A172 (cell line): ENCODE data around the gene DIPK1A. TPM values are rescaled to one million over a fixed set of nuclear protein-coding genes. Genes with fewer than 3 reads are reported as not detected.
"Not testable (repeated sequence)": the region's sequence is repeated elsewhere in the genome, so short reads cannot be mapped to it uniquely, and the experiment has no call there.

Experiments
- DNase-seq: peaks from one replicate; pipeline ENCODE4 v3.0.0-alpha.2; 2015; ENCODE audit warnings: low spot score
- total RNA-seq: library from RNA; depleted of rRNA; stranded (reverse); fragments of >200 nt; shearing (Covaris generic); gene quantifications from 2 replicates; pipeline ENCODE4 v1.2.3, GENCODE V29; 2014

The DIPK1A gene
- total RNA-seq, 1 experiment from 2014 or later, result 8.5 TPM

GRCh38 chr1:92980732-92981647 lies 19.7 kb upstream of the DIPK1A start:
- DNase-seq, result no peak

DNA sequence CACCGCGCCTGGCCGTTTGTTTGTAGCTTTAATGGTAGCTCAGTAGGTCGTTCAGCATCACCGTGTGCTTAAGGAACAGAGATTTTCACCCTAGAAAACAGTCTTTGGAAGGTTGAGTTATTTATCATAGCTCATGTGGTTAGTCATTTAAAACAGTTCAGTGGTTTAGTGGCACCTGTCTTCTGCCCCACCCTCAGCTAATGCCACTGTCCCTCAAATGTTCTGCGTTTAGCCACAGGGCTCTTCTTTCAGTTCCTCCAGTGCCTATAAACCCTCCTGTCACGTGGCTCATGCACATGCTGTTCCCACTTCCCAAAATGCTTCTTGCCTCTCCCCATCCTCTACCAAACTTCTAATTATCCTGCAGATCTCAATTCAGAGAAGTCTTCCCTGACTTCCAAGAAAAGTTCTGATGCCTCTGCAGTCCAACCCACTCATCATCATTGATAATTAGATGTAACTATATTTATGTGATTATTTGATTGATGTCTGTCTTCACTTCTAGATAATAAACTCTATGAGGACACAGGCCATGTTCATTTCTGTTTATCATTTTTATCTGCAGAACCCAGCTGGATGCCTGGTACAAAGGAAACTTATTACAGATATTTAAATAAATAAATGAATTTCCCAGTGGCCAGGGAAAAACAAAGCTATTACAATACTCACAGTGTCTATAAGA lies 14.4 kb upstream of the DIPK1A start:
- DNase-seq, result no peak

DNA sequence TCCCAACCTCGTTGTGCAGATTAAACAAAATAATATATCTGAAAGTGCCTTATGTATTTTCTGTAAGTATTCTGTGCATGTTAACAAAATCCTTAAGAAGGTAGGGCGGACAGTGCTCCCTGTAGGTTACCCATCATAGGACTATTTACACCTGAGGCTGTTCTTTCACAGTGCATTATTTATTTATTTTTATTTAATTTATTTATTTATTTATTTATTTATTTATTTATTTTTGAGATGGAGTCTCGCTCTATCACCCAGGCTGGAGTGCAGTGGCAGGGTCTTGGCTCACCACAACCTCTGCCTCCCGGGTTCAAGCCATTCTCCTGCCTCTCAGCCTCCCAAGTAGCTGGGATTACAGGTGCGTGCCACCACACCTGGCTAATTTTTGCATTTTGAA lies 12.8 kb upstream of the DIPK1A start:
- not testable (repeated sequence) for DNase-seq

DNA sequence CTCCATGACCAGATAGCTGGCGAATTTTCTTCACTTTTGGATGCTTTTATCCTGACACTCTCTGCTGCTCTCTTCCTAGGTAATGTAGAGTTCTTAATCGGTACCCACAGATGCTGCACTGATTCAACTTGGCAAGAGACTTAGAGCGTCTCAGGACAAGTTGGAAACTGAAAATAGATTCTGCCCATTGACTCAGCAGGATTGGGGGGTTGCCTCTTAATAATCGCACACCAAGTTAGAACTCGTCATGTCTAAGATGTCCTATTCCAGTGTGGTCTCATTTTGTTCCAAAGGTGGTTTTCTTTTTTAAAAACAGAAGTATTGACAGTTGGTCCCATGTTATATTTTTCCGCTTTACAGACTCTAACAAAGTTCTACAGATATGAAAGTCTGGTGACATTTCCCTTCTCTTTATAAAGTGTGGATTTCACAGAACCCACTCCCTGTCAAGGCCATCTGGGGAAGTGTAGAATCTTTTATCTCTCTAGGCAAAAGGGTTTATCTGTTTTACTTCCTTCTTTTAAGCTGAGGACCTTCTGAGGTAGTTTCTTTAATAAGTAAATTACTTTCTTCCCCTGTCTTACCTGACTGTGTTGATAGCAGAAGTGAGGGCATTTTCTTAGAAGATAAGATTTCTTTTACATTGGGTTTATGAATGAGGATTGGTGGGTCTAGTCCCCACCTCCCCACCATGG lies 12.1 kb upstream of the DIPK1A start:
- no peak for DNase-seq

DNA sequence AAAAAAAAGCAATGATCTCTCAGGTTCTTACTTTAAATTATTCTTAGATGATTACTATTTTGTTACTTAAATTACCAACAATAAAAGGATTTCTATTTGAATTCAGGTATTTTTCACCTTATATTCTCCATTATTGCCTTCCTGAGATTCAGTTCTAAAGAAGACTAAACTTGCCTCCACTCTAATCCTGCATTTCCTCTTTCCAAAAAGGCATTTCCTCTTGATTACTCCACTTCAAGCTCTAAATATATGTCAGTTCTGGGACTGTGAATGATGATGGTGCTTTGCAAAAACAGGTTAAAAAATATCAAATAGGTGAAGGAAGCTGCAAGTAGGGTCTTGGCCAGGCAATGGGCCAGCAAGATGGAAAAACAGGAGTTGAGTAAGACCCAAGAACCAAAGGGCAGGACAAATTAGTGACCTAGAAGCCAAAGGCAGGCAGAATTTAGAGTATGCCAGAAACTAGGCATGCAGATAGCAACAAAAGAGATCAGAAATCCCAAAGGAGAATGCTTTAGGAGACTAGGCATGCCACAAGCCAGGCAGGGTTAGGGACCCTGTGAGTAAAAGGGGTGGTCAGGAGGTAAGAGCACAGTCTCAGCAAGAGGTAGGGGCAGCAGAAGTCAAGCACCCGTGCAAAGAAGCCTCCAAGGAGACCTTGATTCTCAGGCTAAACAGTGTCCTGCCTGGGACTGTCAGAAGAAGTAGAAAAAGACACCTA lies 11.3 kb upstream of the DIPK1A start:
- DNase-seq, result no peak

GRCh38 chr1:92971932-92972331 lies 10.7 kb upstream of the DIPK1A start:
- not testable (repeated sequence) for DNase-seq

GRCh38 chr1:92970990-92971689 lies 9.9 kb upstream of the DIPK1A start:
- no peak for DNase-seq

DNA sequence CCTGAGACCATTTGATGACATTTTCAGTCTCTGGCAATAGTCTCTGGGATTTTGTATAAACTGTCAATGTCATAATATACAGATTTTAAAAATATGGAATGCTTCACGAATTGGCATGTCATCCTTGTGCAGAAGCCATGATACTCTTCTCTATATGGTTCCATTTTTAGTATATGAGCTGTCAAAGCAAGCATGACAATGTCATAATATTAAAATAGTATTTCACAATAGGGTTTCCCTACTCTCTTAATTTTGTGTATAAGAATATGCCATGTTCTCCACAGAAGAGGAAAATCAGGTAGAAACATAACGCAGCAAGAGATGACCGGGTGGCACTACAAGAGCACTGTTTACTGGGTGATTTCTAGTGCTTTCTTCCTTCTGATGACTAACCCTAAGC lies 8.3 kb upstream of the DIPK1A start:
- DNase-seq, result no peak

DNA sequence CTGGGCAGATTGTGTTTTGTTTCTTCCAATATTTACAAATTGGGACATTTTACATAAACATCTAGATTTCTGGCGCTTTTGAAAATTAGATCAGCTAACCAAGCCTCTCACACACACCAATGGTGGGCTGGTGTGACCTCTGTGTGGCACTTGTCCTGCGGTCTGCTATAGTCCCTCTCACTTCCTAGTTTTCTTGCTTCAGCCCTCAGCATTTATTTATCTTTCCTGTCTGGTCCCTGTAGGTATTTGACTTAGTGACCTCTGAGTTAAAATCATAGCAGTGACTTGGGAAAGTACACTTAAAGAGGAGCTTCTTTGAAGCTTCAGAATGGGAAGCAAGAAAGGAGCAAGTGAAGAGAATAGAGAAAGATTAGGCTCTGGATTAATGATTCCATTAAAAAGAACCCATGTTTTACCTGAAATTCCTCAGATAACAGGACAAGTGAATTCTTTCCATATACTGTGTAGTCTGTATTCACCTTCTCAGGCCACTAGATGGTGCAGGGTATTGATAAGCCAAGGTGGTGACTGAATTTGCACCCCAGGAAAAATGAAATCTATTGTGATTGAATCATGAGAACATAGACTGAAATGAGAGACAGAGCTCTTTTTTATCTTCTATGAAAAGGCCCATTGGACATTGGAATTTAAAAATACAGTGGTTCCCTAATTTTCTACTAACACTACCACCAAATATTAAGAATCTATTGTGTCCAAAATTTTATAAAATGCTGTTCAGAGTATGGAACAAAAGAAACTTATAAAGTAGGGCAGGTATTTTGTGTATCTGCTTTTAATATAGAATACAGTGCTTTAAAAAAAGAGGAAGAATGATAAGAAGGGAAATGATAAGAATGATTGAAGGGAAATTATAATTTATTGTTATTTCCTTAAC lies 7.1 kb upstream of the DIPK1A start:
- no peak for DNase-seq

DNA sequence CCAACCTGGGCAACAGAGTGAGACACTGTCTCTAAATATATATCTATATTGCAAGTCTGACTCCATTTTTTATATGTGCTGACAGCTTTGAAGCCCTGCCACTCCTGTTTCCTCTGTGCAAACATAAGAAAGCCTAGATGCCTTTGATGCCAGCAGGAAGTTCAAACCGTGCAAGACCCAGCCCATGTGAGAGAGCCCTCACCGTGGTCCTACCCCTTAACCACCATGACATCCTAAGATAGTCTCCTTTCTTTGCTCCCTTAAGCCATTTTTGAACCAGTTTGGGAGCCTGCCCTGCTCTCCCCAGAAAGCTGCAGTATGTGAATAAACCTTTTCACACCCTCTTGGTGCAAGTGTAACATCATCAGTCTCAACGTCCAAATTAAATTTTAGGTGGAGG lies 3.7 kb upstream of the DIPK1A start:
- no peak for DNase-seq

DNA sequence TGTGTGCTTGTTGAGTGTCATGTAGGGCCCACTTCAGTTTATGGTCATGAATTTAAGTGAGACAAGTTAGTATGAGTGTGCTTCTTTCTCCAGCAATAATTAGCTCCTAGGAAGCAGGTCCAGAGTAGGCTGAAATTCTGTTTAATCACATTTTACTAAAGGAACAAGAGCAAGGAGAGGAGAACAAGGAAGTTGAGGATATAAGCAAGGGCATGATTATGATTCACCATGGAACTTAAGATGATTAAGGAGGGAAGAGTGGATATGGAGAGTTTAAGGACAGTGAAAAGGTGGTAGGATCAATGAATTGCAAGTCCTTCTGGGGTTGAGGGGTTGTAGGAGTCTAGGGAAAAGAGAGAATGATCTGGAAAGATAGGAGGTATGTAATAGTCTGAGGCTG lies 3.1 kb upstream of the DIPK1A start:
- DNase-seq, result no peak

DNA sequence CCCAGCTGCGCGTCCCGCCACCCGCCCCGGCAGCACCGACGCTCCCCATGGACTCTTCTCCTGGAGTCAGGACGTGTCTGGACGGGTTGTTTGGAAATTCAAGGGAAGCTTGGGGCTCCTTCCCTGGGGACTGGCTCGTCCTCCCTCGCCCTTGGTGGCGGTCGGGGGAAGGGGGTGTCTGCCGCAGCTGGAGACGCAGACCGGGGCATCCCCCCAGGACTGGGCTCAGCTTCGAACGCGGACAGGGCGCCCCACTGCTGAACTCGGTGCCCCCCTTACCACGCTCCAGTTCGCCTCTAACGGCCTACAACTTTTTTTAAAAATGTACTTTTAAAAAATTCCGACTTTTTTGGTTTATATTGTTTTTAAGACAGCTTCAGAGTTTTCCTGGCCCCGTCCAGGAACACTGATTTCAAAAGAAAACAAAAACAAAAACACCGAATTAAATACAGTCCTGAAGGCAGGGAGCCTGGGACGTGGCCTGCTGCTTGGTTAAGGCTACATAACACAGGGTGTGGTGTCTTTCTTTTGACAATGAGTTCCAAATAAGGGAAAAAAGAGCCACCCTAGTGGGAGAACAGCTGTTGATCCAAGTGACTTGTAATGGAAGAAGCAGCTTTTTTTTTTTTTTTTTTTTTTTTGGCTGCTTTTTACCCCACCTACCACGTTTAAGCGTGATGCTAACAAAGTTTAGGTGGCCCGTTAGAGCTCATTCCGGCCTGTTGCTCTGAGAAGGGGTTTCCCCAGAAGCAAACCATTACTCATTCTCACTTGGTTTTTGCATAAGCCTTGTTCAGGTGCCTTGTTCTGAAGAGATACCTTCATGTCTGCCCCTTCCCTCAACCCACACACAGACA lies 862 bp upstream of the DIPK1A start:
- DNase-seq, result peak; percentile 40

DNA sequence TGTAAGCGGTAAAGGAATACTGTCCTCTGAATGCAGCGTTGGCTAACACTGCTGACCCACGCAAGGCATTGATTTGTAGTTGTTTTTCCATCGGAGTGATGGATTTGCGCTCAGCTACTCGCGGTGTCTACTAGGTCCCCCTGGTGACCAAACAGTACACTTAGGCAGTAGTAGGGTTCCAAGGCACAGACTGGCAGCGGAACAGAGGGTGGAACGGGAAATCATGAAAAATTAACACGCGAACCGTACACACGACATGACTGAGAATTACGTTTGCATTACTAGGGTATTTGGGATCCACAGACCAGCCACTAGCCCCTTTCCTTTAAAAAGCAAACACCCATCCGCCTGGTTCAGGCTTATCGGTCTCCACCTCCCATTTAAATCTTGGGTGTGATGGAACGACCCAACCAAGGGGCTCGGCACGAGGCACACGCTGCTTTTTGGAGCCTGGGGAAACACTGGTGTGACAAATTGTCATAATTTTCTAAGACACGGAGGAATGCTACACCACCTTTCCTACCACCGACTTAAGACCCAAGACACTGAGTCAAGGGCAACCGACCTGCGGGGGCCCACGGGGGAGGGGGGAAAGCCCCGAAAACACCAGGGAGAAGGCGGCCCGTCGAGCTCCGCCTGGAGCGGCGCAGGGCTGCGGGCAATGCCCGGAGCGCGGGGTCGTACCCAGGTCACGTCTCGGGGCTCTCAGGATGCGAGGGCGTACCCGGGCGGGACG lies 699 bp downstream of the DIPK1A start:
- peak; percentile 58 for DNase-seq

- no peak for DNase-seq
Observed at GRCh38 chr1:92958203-92958970, 2.9 kb downstream of the DIPK1A start.

- DNase-seq, result no peak
Observed at GRCh38 chr1:92957030-92957734, 4.1 kb downstream of the DIPK1A start.

DNA sequence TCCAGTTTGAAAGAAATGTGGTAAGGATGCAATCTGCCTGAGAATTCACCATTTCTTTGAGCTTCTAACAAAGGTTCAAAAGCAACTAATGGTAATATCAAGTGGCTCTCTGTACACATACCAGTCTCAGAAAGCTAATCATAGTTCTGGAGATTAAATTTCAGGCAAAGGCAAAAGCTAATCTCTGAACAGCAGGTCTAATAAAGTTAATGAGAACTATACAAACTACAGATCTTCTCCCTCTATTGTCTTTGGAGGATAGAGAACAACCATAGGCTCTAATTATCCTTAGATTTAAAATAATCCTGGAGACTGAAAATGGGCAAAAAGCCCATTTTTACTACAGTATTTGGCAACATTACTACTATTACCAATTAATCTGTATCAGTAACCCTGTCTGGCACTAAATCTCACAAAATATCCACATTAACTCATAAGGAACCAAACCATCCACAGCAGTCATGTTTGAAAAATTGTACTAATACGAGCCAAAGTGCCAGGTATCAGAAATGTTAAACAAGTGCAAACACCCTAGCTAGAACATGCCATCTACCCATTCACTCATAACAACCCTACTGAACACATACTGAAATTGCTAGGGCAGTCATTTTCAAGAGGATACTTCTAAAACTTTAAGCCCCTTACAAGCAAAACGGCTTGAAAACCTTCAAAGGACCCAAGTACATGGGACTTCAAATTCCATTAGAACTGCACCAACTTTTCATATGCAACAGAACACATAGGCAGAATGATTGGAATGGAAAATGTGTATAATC lies 4.8 kb downstream of the DIPK1A start:
- DNase-seq, result no peak
